SK-N-SH (cell line): Measurements from ENCODE around the gene PAGE2B.

ENCODE experiments used
- CTCF ChIP-seq: fragments of 200-600 bp; sonication (generic); IDR thresholded peaks from 2 replicates; pipeline ENCODE4 v1.6.1; 2017; ENCODE audit warnings: antibody characterized with exemption, mild to moderate bottlenecking, moderate library complexity
- FOXM1 ChIP-seq: IDR thresholded peaks from 2 replicates; pipeline ENCODE4 v1.4.0; 2012; ENCODE audit warnings: low read depth, mild to moderate bottlenecking
- POLR2AphosphoS5 ChIP-seq: IDR thresholded peaks from 2 replicates; pipeline ENCODE4 v1.6.1; 2012; ENCODE audit warnings: low read depth, low read length
- RFX5 ChIP-seq: IDR thresholded peaks from 2 replicates; pipeline ENCODE4 v1.6.1; 2012; ENCODE audit warnings: mild to moderate bottlenecking, improper control_type of control experiment, low read length
- SIN3A ChIP-seq: IDR thresholded peaks from 2 replicates; pipeline ENCODE4 v1.6.1; 2012; ENCODE audit warnings: low read depth, mild to moderate bottlenecking, low read length, moderate library complexity, borderline replicate concordance
- SMC3 ChIP-seq: IDR thresholded peaks from 2 replicates; pipeline ENCODE4 v1.6.1; 2012; ENCODE audit warnings: low read depth, low read length, improper control_type of control experiment
- TCF12 ChIP-seq: IDR thresholded peaks from 2 replicates; pipeline ENCODE4 v1.4.0; 2012
- TEAD4 ChIP-seq: IDR thresholded peaks from 2 replicates; pipeline ENCODE4 v1.4.0; 2012; ENCODE audit warnings: mild to moderate bottlenecking, borderline replicate concordance; ENCODE audit not compliant: insufficient read depth

DNA sequence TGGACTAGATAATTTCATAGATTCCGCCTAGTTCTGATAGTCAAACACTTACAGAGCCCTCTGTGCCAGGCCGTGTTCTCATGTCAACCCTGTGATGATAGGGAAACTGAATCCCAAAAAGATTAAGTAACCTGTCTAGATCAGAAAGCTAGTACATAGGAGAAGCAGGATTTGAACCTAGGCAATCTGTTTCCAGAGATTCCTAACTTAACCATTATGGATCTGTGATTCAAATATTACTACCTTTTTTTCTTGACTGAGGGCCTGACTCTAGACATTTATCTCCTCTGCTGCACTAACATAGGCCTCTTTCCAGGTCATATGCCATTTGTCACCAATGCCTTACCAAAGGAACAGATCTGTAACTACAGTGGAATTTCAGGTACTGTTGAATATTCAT, 45.5 kb upstream of the PAGE2B start:
- no peak for TF ChIP-seq CTCF
- TF ChIP-seq TEAD4: no peak
- no peak for TF ChIP-seq SMC3
- TF ChIP-seq SIN3A: no peak
- no peak for TF ChIP-seq POLR2AphosphoS5
- no peak for TF ChIP-seq FOXM1
- no peak for TF ChIP-seq RFX5
- TF ChIP-seq TCF12: no peak
